TTC549 (cell line): ENCODE measurements around the gene FOXD1.
A peak's percentile ranks its signal among the peaks of the same experiment; 100 is the strongest.
"Not testable (repeated sequence)": the region's sequence is repeated elsewhere in the genome, so short reads cannot be mapped to it uniquely, and the experiment has no call there.

ENCODE experiments used
- FAIRE-seq: peaks from 2 replicates; lab custom pipeline; 2012; peaks lifted over from hg19 to GRCh38; lab: Jason Lieb, UNC

Gene FOXD1

DNA sequence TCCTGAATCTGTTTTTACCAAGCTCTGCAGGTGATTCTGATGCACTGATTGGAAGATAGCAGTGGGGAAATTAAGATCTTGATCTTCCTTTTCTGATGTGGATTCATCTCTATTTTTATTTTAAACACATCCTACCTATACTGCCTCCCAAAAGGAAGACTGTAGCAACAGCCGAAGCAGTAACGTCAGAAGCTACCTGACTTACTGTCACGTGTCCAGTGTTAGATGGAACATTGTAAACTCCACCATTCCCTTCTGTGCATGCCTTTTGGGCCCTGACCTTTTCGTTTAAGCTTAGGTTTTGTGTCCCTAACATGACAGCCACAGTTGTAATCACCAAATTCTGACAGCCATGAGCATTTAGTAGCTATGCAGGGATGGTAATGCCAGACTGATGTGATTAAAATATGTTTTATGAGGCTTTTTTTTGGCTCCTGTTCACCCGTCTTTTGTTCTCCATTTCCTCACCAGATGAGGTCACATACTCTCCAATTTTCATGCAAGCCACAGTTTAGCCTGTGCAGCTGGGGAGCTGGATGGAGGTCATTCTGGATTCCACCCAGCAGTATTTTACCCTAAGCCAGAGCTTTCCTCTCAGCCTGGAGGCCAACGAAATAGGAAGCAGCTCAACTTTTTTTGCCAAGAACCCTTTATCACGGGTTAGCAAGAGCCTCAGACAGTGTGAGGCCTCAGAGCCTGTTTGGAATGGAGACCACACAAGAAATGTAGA is 15.6 kb upstream of the FOXD1 start:
- FAIRE-seq = no peak

DNA sequence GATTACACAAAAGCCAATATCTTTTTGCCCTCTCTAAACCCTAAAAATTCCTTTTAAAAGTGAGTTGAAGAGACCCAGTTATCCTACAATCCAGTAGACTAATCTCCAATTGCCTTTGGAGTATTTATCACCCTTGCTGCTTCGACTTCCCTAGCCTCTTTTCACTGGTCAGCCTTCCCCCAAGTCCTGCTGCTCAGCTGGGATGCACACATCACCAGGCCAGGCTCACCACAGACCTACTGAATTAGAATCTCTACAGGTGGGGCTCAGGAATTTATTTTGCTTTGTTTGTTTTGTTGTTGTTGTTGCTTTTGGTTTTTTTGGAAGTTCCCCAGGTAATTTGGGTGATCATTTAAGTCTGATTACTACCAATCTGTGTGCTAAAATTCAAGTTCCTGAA is 11.6 kb upstream of the FOXD1 start:
- no peak for FAIRE-seq

DNA sequence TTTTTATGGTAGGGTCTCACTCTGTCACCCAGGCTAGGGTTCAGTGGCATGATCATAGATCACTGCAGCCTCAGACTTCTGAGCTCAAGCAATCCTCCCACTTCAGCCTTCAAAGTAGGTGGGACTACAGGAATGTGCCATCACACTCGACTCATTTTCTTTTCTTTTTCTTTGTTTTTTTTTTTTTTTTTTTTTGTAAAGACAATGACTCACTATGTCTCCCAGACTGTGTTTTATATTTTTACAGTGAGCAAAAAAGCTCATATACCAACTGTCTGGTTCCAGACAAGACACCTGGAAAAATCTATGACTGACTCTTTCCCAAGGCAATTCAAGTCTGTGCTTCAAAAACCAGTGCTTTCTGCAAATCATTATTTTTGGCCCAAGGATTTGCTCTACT is 10.8 kb upstream of the FOXD1 start:
- no peak for FAIRE-seq

DNA sequence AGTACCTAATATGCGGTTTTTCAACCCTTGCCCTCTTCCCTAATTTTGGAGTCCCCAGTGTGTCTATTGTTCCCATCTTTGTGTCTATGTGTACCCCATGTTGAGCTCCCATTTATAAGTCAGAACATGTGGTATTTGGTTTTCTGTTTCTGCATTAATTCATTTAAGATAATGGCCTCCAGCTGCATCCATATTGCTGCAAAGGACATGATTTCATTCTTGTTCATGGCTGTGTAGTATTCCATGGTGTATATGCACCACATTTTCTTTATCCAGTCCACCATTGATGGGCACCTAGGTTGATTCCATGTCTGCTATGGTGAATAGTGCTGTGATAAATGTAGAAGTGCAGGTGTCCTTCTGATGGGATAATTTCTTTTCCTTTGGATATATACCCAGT is 7.9 kb upstream of the FOXD1 start:
- FAIRE-seq = not testable (repeated sequence)

DNA sequence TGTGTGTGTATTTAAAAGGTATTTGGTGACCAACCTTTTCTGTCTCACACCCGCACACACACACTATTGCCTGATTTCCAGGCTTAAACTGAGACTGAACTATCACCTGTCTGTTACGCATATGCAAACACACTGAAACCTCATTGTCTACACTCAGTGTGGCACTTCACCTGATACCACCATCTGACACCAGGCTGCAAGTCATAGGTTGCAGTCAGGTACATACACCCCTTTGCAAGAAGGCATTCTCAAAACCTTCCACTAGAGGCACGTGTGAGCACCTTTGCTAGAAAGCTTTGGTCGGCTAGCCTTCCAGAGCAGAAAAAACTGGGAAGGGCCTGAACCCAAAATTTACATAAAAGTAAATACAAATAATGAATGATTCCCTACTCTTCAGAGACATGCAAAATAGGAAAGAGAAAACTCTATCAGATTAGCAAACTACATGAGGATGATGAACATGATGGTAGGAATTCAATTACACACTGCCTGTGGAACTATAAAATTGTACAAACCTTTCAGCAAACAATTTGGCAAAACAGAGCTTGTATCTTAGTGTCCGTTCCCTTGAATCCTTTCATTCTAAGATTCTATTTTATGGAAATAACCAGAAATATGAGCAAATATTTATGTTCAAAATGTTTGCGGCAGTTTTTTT is 5.9 kb upstream of the FOXD1 start:
- peak; percentile 78 for FAIRE-seq

DNA sequence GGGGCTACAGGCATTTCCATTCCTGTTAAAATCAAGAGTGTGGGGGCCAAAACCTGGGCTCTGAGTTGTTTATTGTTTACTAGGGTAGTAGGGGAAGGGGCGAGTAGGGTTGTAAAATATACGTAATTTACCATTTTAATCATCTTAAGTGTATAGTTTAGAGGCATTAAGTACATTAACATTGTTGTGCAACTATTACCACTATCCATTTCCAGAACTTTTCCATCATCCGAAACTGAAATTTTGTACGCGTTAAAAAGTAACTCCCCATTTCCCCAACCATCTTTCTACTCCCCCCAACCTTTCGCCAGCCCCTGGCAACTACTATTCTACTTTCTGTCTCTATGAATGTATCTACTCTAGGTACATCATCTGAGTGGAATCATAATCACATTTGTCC is 3.6 kb upstream of the FOXD1 start:
- no peak for FAIRE-seq

DNA sequence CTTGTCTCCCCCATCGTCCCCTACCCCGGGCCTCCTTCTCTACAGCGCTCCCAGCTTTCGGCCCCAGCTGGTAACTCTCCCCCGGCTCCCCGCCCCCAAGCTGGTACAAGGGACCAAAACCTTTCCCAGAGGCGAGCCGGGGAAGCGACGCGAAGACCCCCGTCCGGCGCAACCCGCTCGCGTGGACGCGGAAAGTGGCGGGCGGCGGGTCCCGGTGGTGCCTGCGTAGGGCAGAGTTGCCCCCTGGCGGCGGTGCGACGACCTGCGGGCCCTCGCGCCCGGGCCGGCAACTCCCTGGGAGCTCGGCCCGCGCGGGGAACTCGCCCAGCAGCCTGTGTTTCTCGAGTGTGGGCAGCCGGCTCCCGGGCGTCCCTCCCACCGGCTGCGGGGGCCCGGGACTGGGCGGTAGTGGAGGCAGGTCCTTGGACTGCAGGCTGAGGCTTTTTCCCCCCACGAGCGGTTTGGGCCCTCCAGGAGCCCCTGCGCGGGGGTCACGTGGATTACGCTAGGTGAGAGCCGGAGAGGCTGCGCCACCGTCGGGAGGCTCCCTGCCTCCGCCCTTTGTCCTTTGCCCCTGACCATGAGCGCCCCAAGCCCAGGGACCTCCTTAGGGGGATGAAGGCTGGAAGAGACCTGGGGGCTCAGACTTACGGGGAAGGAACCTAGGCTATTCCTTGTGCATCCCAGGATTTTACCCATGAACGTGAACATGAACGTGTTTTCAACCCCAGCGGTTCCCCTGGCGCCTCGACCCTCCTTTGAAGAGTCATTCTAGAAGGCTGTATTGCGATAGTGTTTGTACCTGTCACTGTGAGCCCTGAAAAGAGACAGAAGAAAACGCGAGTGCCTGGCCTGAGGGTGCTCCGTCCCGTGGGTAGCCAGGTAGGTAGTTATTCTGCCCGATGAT is 2.9 kb upstream of the FOXD1 start:
- FAIRE-seq = no peak

DNA sequence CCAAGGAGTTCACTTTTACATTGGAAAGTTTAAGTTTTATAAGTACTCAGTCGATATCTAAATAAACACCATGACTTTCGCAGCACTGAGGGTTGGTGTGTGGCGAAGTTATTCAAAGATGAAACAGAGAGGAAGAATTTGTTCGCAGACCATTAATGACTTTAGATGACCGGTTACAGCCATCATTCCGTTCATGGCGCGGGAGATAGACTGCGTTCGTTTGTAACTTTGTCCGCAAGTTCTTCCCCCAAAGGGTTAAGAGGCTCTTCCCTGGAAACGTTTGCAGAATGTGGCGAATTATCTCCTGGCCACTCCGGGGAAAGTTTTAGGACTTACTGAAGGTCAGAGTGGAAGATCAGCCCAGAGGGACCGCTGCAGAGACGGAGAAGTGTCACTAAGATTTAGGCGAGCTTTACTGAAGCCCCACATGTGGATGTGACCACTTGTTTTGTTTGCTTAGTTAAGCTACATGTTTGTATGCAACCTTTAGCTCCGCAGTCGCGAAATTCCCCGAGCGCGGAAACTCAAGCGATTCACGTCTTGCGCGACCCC is 2.2 kb upstream of the FOXD1 start:
- FAIRE-seq = no peak

DNA sequence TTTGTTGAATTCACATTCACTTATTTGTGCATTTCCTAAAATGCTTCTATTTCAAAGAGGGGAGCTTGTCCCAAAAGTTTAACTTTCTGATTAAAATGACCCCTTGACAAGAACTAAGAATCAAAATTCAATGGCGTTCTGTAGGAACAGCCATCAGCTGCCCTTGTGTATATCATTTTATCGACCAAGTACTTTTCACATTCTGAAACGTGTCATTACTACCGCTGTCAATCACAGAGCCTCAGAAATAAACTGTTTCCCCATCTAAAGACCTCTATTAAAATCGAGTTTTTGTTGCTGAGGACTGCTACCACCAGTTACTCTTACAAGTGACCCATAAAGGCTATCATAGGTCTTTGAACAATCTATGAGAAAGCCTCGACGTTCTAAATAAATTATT is 1.6 kb upstream of the FOXD1 start:
- no peak for FAIRE-seq

DNA sequence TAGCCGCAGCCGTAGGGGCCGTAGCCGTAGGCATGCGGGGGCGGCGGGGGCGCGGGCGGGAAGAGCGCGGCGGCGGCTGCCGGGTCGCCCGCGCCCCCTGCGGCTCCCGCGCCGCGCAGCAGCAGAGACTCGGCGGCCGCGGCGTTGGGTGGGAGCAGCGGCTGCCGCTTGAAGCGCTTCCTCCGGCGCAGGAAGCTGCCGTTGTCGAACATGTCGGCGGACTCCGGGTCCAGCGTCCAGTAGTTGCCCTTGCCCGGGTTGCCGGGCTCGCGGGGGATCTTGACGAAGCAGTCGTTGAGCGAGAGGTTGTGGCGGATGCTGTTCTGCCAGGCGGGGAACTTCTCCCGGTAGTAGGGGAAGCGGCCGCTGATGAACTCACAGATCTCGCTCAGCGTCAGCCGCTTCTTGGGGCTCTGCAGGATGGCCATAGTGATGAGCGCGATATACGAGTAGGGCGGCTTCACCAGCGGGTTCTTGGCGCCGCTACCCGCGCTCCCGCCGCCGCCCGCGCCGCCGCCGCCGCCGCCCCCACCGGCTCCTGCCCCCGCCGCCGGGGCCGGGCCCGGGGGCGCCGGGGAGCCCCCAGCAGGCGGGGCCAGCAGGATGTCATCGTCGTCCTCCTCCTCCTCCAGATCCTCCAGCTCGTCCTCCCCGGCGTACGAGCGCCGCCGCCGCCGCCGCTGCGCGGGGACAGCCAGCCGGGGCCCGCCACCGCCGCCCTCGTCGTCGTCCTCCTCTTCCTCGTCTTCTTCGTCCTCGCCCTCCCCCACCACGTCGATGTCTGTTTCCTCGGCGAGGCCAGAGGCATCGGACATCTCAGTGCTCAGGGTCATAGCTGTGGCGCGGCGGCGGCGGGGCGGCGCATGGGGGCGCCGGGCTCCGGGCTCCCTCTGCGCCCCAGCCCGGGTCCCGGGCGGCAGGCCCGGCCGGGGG is 781 bp downstream of the FOXD1 start:
- no peak for FAIRE-seq

DNA sequence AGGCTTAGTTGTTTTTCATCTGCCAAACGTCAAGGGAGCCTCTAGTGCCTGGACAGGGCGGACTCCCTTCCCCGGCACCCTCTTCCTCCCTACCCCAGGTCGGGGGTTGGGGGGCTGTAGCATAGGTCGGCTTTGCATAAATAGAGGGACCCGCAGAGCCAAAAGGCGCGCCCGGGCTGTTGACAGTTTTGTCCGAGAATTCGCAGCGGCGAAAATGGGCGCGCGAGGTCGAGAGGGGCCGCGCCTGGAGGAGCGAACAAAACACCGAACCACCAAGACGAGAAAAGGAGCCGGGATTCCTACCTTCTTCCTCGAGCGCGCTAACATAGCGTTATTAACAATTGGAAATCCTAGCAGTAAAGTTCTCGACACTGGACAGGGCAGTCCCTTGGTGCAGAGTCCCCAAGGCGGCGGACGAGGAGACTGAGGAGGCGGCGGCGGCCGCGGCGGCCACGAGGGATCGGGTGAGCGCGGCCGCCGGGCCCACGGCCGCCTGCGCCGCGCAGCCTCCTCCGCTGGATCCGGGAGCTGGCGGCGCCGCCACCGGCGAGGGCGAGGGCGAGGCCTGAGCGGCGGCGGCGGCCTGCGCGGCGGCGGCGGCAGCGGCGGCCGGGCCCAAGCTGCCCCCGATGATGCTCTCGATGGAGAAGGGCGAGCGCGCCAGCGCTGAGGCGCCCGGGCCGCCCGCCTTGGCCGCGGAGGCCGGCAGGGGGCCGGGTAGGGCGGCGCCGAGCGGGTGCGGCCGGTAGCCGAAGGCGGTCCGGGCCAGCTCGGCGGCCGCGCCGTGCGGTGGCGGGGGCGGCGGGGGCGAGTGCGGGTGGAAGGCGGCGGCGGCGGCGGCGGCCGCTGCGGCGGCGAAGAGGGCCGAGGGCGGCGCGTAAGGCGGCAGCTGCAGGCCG is 1.7 kb downstream of the FOXD1 start:
- FAIRE-seq = no peak

DNA sequence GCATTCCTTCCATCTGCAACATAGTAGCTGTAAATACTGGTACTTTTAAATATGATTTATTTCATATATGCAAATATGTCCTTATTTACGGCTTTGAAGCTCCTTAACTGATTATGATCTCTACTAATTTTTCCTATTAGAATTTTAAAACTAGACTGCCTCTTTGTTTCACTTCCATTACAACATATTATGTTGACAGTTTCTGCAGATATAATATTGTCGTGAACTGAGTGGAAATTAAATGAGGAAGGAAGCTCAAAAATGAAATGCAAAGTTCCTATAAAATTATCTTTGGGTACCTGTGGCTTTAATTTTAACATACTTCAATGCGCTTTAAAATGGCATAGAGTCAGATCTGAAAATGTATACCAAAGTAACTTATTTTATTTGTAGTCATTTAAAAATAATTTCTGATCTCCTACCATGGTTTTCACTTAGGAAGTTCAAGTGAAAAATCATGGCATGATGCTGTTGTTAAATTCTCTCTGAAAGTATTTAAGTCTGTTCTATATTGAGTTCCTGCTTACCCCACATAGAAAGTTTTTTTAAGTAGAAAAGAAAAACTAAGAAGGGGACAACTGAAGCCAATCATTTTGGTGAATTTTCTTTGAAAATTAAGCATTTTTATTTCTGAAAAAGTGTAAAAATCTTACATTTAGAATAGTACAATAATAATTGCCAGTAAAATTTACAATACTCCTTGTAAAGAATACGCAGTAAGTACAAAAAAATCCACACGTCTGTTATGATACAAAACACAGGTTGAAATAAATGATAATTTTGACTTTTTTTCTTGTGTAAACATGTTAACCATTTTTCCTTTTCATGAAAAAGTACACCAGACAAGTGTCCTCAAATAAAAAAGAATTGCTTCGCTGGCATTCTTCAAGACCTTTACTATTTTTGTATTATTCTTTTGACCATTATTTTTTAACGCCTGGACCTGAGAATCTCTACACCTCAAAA is 2.6 kb downstream of the FOXD1 start:
- FAIRE-seq = no peak

DNA sequence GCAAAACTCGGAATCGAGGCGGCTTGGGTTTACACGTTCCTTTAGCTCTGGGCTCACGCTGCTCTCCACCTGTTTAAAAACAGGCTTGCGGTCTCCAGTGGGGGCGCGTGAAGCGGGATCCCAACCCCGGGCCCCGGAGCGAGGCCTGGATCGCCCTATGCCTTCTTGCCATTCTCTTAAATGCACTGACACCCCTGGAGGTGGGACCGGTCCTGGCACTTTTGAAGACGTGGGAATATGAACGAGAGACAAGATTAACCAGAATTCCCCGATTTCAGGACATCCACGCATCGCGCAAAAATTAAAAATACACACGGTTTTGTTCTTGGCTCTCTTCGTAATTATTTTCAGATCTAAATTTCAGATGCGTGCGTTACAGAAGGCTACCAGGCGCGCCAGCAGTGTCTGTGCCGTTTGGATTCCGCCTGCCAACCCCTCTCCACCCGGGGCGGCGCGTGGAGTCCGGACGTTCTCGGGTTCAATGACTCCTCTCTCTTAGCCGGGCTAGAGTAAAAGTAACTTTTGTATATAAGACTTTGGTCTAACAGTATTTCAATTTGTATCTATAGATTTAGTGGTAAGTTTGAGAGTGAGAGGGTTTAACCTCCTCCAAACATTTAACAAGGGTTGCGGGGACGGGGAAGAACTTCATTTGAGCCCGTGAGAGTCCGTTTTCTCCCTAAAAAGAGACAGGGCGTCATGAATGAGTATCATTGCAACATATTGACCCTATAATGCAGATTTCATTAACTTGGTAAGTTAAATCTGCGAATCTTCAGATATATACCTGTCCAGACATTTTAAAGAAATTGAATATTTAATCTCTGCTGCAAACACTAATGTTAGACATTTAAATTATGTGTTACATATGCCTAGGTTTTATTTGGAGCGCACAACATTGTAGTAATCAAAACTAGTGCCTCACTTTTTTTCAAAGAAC is 3.8 kb downstream of the FOXD1 start:
- no peak for FAIRE-seq

DNA sequence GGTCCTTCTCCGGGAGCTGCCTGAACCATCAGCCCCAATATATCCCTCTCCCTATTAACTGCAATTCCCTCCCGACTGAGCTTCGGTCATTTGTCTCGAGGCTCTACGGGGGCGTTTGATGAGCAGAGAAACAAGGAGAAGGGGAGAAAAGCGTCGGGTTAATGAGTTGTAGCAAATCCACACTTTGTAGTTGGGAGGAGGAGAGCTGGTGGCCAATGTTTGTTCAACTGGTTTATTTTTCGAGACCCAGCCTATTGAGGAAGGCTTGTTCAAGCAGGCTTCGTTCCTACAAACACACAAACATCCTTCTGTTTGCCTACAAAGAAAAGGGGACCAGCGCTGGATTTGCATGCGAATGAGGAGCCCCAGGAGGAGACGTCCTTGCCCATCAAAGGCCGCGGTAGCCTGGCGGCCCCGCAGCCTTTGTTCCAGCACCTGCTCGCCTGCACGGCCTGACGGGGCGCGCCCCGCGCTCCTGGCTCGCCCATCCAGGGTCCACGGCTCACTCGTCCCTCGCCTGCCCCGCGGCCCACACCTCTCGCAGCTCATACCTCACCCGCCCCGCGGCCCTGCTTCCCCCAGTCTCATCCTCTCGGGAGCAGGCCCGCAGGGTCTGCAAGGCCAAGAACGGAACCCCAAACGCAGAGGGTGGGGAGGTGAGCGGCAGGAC is 4.6 kb downstream of the FOXD1 start:
- FAIRE-seq = no peak

DNA sequence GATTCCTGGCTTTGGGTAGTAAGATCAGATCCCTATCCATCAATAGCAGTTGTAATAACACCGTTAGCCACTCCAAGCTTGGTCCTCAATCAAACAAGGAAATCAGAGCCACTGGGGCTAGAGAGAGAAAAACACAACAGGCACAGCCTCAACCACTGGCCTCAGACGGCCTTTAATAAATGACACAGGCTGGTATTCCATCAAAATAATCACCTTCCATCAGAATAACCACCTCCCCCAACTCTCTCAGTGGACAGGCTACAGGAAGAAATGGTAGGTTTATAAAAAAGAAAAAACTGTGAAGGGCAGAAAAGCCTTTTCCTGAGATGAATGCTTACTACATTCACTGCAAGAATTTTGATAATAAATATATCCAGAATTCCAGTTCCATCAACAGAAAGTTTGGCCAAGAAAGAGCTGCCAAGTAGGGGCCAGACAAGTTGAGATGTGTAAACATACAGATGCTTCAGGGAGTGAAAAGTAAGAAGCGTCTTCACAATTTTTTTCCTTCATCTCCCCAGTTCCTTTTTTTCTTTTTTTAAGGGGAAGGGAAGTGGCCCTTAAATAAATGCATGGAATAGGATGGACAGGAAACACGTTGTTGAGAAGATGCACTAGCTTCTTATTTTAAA is 5.5 kb downstream of the FOXD1 start:
- FAIRE-seq = no peak

DNA sequence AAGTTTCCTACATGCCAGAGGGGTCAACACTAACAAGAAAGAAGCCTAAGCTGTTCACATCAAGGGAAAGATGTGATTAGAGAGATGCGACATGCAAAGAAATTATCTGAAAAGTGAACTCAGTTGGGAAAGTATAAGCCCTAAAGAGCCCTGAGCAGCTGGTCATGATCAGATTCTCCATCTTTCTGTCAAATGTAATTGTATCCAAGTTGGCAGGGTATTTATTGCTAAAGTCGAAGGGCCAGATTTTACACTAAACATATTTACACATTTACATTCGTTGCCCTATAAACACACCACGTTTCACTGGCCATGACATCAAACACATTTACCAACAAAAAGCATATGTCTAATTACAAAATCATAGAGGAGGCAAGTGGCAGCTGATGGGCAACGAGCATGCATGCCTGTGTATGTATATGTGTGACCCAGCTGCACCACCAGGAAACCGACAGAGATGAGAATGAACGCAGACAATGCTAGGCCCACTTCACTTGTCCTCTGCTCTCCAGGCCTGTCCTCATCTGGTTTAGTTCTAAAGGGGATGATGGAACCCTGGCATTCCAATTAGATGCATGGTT is 6.3 kb downstream of the FOXD1 start:
- no peak for FAIRE-seq

DNA sequence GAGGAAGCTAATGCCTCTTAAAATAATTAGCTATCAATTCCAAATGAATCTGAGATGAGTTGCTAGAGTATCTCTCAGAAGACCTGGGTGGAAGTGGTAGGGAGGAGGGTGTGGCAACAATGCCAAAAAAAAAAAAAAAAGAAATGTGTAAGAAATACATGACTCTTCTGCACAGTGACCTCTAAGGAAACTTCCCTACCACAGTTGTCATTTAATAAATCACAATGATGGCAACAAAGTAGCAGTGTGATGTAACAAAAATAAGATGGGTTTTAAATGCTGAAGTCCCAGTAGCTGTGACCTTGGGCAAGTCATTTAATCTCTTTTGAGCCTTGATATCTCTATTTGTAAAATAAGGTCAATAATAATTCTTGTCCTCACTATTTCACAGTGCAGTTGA is 7.2 kb downstream of the FOXD1 start:
- FAIRE-seq = no peak
